ENCODE measurements around the gene NRL.

The NRL gene

DNA sequence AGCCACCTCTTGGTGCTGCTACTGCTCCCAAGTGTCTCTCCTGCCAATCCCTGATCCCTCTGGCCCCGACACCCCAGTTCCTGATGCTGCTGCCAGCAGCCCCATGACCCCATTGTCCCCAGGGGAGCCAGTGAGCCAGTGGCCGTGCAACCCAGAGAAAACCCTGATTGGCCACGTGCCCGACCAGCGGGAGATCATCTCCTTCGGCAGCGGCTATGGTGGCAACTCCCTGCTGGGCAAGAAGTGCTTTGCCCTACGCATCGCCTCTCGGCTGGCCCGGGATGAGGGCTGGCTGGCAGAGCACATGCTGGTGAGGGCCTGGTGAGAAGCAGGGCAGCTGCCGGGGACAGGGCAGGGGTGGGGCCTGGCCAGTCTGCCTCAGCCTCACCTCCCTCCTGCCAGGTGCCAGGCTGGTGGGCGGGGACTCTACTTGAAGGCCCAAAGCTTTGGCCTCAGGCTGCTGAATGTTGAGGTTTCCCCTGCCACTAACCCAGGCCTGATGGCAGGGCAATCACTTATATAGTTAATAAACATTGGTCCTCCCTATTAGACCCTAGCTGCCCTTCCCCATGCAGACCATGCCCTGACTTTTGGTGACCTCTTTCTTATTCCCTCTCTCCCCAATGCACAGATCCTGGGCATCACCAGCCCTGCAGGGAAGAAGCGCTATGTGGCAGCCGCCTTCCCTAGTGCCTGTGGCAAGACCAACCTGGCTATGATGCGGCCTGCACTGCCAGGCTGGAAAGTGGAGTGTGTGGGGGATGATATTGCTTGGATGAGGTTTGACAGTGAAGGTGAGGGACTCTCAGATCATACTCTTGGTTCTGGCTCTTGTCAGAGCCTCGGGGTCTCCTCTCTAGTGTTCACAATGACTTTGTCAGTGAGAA is 15.6 kb downstream of the NRL start:
- DNase-seq, result no peak

DNA sequence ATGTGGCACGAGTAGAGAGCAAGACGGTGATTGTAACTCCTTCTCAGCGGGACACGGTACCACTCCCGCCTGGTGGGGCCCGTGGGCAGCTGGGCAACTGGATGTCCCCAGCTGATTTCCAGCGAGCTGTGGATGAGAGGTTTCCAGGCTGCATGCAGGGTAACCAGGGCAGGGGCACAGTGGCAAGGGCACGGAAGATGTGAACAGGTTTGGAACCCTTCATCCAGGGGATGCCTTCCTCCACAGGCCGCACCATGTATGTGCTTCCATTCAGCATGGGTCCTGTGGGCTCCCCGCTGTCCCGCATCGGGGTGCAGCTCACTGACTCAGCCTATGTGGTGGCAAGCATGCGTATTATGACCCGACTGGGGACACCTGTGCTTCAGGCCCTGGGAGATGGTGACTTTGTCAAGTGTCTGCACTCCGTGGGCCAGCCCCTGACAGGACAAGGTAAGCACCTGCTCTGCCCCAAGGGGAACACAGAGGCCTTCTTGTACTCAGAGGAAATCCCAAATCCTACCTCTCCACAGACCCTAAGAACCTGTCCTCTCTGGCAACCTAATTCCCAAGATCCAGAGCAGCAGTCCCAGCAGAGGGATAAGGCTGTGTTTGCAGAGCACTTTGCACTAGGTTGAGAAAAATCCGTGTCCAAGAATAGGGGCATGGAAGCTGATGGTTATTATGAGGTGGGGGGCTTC is 16.4 kb downstream of the NRL start:
- DNase-seq, result no peak

DNA sequence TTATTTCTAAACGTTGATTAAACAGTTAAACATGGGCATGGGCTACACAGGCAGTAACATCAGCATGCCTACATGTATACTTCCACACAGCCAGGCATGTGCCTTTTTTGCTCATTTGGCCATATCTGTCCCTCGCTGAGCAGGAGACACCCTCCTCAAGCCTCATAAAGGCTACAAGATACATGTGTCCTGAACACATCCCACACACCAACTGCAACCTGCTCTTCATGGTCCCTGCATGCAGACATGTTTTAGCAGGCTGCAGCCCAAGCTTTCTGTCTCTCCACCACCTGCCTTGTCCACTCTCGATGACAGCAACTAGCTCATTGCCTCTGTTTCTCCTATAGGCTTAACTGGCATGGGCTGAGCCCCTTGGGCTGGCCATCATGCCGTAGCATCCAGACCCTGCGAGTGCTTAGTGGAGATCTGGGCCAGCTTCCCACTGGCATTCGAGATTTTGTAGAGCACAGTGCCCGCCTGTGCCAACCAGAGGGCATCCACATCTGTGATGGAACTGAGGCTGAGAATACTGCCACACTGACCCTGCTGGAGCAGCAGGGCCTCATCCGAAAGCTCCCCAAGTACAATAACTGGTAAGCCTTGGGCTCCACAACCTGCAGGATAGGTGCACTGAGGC is 18.1 kb downstream of the NRL start:
- DNase-seq, result no peak

DNA sequence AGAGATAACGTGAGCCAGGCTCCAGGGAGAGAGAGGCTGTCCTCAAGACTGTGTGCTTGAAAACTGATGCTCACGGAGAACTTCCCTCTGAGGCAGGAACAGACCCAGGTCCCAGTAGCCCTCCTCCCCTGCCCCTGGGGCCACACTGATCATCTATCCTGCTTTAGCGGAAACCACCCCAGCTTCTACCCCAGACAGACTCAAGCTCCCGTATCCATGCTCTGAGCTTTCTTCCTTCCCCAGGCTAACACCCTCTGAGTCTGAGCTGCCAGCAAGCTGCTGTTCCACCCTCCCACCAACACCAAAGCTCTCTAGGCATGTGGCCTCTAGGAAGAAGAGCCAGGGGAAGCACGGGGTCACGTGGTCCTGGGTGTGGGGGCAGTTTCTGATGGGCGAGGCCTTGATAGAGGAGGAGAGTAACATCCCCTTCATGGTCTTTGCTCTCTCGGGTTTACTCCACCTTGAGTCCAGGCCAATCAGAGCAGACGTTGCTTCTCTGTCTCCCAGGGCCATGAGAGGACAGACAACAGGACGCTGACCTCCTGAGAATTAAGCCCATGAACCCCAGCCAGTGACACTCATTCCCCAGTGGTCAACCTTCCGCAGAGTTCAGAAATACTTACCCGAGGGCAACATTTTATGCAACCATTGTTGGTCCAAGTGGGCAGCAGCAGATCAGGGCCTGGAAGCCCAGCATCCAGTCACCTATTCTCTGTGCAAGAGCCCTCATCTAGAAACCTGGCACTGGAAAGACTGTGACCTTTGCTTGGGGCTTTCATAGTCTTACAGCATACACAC is 19.3 kb downstream of the NRL start:
- DNase-seq, result peak in 1 of 2 donors; percentile 29

DNA sequence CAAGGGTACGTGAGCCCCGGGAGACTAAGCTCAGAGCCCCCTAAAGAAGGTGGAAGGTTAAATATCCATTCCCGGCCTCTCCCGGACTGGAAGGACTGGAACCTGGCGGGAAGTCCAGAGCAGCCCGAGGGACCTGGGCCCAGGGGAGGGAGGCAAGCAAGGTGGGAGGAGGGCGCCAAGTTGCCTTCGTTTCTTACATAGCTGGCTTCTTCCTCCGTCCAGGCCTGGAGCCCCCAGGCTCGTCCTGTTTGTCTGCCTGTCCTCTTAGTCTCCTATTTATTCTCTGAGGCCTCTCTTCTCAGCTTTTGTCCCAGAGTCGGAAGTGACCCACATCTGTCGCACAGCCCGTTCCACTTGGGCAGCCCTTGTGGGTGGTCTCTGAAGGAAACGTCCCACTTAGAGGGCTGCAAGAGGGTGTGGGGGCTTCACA is 19.9 kb downstream of the NRL start:
- DNase-seq, result no peak

DNA sequence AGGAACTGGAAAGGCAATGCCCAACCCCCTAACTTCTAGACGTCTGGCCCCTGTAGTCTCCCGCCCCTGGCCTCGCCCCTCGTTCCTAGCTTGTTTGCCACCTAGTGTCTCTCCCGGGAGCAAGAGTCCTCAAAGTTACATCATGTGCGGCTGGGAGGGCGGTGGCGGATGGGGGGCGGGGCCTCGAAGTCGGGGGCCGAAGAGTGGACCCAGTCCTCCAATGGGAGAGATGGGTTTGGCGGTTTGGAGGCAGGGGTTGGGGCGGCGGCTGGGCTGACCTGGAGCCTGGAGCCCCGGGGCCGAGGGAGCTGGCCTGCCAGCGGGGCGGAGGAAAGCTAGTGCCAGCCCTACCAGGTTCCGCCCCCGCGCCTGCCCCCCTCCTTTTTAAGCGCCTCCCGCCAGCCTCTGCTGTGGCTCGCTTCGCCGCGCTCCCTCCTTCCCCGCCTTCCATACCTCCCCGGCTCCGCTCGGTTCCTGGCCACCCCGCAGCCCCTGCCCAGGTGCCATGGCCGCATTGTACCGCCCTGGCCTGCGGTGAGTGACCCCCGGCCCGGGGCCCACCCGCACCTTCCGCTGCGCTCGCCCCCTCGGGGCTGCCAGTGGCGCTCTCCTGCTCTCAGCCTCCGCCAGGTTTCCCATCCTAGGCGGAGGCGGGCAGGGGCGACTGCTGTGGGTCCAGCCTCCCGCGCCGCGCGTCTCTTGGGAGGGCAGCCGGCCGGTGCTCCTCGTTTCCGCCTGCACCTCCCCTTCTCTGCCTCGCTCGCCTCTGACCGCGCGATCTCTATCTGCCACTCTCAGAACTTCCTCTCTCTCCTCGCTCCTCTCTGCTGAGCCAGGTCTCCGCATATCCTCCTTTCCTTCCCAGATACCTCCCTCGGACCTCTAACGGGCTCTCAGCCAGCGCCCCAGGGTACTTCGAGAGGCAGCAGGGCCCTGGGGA is 20.6 kb downstream of the NRL start, which contains the start of gene PCK2:
PCK2 (plus strand) TSS at position 411 of the 940 bp plus-strand sequence; CDS start at position 506, 95 bp downstream.
- peak; percentile 72 to 92 for DNase-seq

DNA sequence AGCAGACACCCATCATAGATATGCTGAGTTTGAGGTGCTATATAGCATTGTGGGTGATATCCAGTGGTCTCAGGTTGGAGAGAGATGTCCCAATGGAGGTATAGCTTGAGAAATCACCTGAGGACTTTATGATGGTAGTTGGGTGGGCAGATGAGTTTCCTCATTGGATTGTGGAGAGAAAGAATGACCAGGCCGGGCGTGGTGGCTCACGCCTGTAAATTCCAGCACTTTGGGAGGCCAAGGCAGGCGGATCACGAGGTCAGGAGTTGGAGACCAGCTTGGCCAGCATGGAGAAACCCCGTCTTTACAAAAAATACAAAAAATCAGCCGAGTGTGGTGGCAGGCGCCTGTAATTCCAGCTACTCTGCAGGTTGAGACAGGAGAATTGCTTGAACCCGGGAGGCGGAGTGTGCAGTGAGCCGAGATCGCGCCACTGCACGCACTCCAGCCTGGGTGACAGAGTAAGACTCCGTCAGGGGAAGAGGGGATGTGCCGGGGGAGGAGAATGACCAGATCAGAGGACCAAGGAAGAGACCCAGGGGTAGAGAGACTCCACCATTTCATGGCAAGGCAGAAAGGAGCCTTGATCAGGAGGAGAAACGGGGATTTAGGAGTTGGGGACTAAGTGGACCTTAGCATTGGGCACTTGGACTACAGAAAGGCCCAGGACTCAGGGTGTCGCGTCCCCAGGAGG is 21.4 kb downstream of the NRL start:
- DNase-seq, result no peak

DNA sequence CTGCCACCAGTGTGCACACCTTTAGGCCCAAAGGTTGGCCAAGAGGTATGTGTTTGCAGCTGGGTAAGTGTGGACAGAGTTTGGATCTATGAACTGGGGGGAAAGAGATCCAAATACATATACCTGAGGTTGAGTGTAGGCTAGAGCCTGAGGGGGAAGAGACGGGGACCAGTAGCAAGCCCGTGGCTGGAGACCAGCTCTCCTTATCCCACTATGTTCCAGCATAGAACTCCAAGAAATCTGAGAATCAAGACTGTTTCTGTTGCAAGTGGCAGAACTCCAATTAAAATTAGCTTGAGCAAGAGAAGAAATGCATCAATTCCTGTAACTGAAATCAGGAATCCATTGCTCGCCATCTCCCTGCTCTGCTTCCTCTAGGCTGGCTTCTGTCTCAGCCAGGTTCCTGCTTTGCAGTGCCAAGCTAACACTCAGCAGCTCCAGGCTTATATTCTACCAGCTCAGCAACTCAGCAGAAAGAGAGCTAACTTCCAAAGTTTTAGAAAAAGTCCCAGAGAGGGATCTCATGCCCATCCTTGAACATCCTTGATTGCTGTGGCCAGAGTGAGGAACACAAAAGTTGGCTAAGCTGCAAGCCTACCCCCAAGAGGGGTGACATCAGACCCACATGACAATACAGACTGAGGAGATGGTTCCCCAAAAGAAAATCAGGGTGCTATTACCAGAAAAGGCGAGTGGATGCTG is 22.1 kb downstream of the NRL start:
- no peak for DNase-seq

DNA sequence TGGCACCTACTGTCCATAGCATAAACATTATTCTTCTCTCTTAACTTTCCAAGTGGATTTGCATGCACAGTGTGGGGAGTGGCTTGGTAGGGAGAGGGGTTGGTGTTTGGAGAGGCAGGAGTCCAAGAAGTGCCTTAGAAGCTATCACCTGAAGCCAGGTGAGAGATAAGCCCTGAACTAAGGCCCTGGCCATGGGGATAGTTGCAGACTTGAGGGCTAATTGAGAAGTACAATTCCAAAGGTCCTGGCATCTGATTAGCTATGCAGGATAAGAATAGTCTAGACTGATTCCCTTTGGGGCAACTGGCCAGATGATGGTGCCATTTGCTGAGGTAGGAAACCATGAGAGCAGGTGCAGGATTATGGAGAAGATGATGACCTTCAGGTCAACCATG is 22.6 kb downstream of the NRL start:
- no peak for DNase-seq

DNA sequence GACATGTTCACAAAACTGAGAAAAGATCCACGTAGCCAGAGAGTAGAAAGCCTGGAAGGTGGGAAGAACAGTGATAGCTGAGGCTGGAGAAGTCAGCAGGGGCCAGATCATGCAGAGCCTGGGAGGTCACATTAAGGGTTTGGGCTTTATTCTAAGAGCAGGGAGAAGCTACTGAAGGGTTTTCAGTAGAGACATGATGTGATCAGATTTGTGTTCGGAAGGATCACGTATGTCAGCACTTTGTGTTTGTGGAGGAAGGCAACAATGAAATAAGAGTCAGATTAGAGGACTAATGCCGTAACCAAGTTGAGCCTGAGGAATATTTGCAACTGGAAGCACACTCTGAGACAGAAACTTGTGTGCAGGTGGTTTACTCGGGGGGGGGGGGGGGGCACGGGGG is 24.9 kb downstream of the NRL start:
- DNase-seq, result no peak

DNA sequence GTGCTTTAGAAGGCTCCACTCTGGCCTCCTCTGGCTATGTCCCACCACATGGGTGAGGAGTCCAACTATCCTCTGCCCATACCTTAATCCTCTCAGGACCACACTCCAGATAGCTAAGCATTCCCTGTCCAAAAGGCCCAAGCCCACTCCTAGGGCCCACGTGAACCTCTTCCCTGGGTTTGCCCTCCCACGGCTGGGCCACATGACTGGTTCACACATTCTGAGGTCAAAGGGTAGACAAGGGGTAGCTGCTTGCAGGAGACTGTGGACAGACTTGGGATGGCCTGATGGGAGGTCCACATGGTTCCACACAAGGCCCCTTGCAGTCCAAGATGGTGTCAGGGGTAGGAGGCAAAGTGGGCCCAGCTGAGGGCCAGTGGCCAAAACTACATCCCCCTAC is 26.7 kb downstream of the NRL start:
- DNase-seq, result no peak

DNA sequence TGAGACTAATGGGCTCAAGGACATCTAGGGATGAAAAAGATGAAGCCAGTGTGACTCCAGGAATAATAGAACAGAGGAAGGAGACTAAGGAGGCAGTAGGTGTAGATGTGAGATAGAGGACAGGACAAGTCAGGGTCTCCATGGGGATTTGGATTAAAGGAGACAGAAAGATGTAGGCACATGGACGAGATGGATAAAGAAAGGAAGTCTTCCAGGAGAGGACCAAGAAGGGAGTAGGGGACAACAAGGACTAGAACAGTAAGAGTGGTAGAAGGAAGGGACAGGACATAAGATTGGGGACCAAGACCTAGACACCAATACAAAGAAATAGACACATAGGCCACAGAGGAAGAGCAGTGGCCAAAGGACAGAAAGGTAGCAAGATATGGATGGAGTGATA is 27.7 kb downstream of the NRL start:
- no peak for DNase-seq

DNA sequence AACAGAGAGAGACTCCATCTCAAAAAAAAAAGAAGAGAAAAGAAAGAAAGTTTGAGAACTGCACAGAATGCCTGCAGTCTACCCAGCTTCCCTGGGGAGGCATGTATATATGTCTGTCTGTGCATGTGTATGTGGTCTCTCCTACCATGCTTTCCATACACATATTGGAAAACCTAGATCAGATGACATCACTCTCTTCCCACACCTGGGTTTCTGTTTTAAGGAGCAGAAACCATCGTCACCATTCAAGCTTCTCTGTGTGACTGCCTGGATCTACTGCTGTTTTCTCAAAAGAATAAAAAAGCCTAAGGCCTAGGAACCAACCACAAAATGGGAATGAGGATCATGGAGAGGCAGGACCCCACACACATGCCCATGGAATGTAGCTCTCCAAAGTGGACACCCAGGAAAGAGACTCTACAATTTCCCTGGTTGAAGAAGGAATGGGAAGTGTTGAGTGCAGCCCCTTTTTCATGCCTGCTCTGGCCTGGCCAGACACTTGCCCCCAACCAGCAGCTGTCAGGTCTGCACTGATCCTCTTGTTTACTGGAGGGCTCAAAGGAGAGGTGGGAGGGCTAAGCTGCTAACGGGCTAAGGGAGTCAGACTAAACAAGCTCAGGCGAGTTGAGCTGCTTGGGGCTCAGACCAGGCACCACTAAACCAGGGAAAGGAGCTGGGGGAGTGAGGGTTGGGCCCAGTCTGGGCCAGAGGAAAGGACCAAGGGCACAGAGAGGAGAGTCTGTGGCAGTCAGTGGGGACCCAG is 28.4 kb downstream of the NRL start:
- no peak for DNase-seq

DNA sequence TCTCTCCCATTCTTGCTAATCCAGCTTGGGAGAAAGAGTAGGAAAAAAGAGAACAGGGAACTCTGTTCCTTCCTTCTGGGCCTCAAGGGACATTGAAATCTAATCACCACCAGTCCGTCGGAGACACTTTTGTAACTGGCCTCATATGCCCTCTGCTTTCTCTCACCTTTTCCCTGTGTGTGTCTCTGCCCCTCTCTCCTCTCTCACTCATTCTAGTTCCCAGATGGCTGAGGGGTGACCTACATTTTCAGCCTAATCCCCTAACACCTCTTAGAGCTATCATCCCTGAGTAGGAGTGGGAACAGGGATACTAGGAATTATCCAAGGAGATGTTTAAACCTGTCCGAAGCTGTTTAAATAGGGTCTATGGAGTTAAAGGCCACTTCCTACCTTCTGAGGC is 29.5 kb downstream of the NRL start:
- DNase-seq, result no peak

DNA sequence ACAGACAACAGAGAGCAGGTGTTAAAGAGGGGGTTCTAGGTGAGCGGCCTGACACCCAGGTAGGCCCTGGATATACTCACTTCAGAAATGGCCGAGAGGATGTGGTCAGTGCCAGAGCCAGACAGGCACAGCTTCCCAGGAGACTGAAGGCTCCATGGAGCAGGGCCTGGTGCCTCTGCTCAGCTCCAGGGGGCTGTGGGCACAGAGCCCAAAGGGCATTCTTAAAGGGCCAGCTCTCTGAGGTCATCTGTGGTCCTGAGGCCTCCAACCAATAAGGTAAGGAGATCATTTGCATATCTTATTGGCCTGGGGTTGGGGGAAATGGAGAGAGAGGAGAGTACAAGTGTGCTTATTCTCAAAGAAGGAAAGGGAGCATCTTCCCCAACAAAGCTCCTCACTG is 30.3 kb downstream of the NRL start:
- DNase-seq, result no peak

DNA sequence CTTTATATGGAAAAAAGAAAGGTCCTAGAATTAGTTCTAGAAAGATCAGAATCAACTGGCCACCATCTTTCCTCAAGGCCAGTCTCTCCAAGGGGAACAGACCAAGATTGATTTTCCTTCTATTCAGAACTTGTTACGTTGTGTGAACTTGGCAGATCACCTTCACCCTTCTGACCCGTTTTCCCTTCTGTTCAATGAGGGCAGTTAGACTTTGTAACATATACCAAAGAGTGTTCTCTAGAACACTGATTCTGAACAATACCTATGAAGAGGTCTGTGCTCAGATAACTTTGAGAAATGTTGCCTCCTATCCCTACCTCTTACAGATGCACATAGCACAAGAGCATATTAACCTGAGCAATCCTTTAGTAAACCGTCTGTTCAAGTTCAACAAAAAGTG is 31.3 kb downstream of the NRL start:
- no peak for DNase-seq

DNA sequence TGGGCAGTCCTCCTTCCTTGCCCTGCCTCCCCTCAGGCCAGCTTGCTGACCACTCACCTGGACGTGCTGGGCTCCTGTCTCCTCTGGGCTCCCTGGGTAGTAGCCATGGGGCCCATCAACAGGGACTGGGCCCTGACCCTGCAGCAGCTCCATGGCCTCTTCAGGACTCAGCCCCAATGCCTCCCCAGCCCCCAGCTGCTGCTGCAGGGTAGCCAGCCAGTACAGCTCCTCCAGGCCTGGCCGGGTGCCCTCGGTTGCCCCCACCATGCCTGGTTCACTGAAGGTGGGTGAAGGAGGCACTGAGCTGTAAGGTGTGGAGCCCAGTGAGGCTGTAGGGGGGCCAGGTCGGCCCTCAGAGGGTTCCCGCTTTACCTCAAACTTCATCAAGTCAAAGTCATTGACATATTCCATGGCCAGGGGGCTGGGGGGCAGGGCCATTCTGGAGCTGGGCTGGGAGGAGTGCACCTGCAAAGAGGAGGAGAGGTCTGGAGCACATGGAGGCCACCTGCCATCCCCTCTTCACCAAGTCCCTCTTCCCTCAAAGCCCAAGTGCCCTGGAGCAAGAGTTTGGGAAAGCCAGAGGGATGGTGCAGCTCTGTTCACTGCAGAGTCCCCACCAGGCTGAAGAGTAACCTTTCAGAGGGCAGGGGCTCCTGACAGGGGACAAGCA is 32.2 kb downstream of the NRL start:
- DNase-seq, result no peak

DNA sequence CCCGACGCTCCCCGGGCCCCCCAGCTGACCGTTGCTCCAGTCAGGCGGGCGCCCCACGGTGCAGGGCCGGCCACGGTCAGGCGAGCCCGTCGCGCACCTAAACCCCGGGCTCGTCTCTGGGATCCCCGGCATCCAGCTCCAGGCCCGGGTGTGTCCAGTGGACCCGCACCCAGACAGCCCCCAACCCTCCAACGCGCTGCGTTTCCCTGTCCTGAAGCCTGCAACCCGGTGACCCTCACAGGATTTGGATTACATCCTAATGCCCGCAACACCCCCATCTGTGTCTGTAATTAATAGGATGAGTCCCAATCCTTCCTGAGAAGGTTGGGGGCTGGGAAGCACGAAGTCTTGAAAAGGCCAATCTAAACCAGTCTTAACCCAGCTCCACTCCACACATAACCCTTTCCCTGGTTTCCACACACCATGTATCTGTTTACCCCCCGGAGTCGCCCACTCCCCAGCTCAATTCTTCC is 33.0 kb downstream of the NRL start:
- no peak for DNase-seq

Data from bone marrow (tissue), 2 donors.